Measurements from ENCODE around the gene ASB7. TPM values are rescaled to one million over a fixed set of nuclear protein-coding genes. Genes with fewer than 3 reads are reported as not detected.

Gene ASB7
- total RNA-seq, 1 experiment from 2014 or later = 12.9 TPM

- TF ChIP-seq ZNF281 (CRISPR knock-in tag; IDR thresholded peaks at IDR 0.05) (no peak), ELF4 (CRISPR knock-in tag; IDR thresholded peaks at IDR 0.05; ENCODE audit: low read depth) (no peak)
Measured at GRCh38 chr15:100667405-100668347, 65.3 kb downstream of the ASB7 start (continued).

GRCh38 chr15:100668348-100668745, 66.0 kb downstream of the ASB7 start:
- Mint-ChIP-seq H3K27me3 (ENCODE audit: low read depth) (no peaks in the 10 kb centered on the region), H3K9me3 (no peaks in the 10 kb centered on the region), H3K4me1 (peaks cover 8% of the 10 kb centered on the region; the same call in 1 of the 2 replicates), H3K36me3 (no peaks in the 10 kb centered on the region), H3K27ac (no peak overlapping the region), H3K4me3 (no peak overlapping the region)
- ChIA-PET CTCF (no interaction called here), POLR2A (no interaction called here)
- ATAC-seq (no peak), DNase-seq (ENCODE audit: low spot score) (no peak)
- TF ChIP-seq AFF4 (CRISPR knock-in tag; IDR thresholded peaks at IDR 0.05; ENCODE audit: borderline replicate concordance) = no peak
- no peak for TF ChIP-seq FOXJ3 (CRISPR knock-in tag; IDR thresholded peaks at IDR 0.05; ENCODE audit: borderline replicate concordance)
- TF ChIP-seq ZNF671 (CRISPR knock-in tag; IDR thresholded peaks at IDR 0.05) = no peak
- TF ChIP-seq USF2 (CRISPR knock-in tag; IDR thresholded peaks at IDR 0.05) = no peak
- no peak for TF ChIP-seq PRDM15 (CRISPR knock-in tag; IDR thresholded peaks at IDR 0.05)
- no peak for TF ChIP-seq MLX (CRISPR knock-in tag; IDR thresholded peaks at IDR 0.05)
- TF ChIP-seq ZBTB21 (CRISPR knock-in tag; IDR thresholded peaks at IDR 0.05; ENCODE audit: borderline replicate concordance) = no peak
- TF ChIP-seq RORB (CRISPR knock-in tag; IDR thresholded peaks at IDR 0.05) = no peak
- TF ChIP-seq ZNF512 (CRISPR knock-in tag; IDR thresholded peaks at IDR 0.05; ENCODE audit: borderline replicate concordance) = no peak
- no peak for TF ChIP-seq E2F1 (CRISPR knock-in tag; IDR thresholded peaks at IDR 0.05)
- no peak for TF ChIP-seq ZNF219 (CRISPR knock-in tag; IDR thresholded peaks at IDR 0.05; ENCODE audit: borderline replicate concordance)
- TF ChIP-seq SP1 (CRISPR knock-in tag; conservative IDR thresholded peaks at IDR 0.05) = no peak
- TF ChIP-seq EMX1 (CRISPR knock-in tag; IDR thresholded peaks at IDR 0.05) = no peak
- TF ChIP-seq JAZF1 (CRISPR knock-in tag; IDR thresholded peaks at IDR 0.05) = no peak
- TF ChIP-seq CDX4 (CRISPR knock-in tag; IDR thresholded peaks at IDR 0.05; ENCODE audit: borderline replicate concordance) = no peak

Data from WTC11 (cell line).